Right forelimb (tissue), 1 donor: ENCODE results near the gene PSIP1.
"Not testable (repeated sequence)": the region's sequence is repeated elsewhere in the genome, so short reads cannot be mapped to it uniquely, and the experiment has no call there.

ENCODE experiments used
- DNase-seq: peaks from one replicate; pipeline ENCODE4 v3.0.0-alpha.2; 2018

The PSIP1 gene

GRCh38 chr9:15510789-15511575 lies at the start of gene PSIP1:
PSIP1 (minus strand) TSS chr9:15510970; CDS start chr9:15510188, 782 bp downstream.
- peak; percentile 95 for DNase-seq

GRCh38 chr9:15553528-15553898 lies 42.7 kb upstream of the PSIP1 start:
- no peak for DNase-seq

- DNase-seq = peak; percentile 96
These were observed 42.1 kb upstream of the PSIP1 start, which contains the start of gene CCDC171 for GRCh38 chr9:15552636-15553527. CCDC171 (plus strand) TSS chr9:15553043; CDS start chr9:15564089, 11,046 bp downstream.

- DNase-seq = no peak
These were observed 38.8 kb upstream of the PSIP1 start for GRCh38 chr9:15549611-15550010.

- DNase-seq = no peak
These were observed 32.5 kb upstream of the PSIP1 start for GRCh38 chr9:15543047-15543813.

GRCh38 chr9:15542624-15543023 lies 31.9 kb upstream of the PSIP1 start:
- no peak for DNase-seq

GRCh38 chr9:15541872-15542271 lies 31.1 kb upstream of the PSIP1 start:
- DNase-seq = no peak

- DNase-seq = no peak
These were observed 20.6 kb upstream of the PSIP1 start for GRCh38 chr9:15531380-15531779.

- no peak for DNase-seq
These were observed 19.0 kb upstream of the PSIP1 start for GRCh38 chr9:15529566-15530324.

GRCh38 chr9:15527035-15527434 lies 16.3 kb upstream of the PSIP1 start:
- not testable (repeated sequence) for DNase-seq

GRCh38 chr9:15525958-15526357 lies 15.2 kb upstream of the PSIP1 start:
- no peak for DNase-seq

- no peak for DNase-seq
These were observed 14.2 kb upstream of the PSIP1 start for GRCh38 chr9:15524845-15525455.

- DNase-seq = no peak
These were observed 11.5 kb upstream of the PSIP1 start for GRCh38 chr9:15522130-15522755.

GRCh38 chr9:15521254-15521653 lies 10.5 kb upstream of the PSIP1 start:
- no peak for DNase-seq

GRCh38 chr9:15519831-15520230 lies 9.1 kb upstream of the PSIP1 start:
- DNase-seq = no peak

- DNase-seq = no peak
These were observed 2.6 kb upstream of the PSIP1 start for GRCh38 chr9:15513335-15513734.

GRCh38 chr9:15512889-15513288 lies 2.1 kb upstream of the PSIP1 start:
- DNase-seq = no peak

GRCh38 chr9:15512204-15512603 lies 1.4 kb upstream of the PSIP1 start:
- DNase-seq = no peak

GRCh38 chr9:15509931-15510788 lies 610 bp downstream of the PSIP1 start:
- peak; percentile 65 for DNase-seq

- no peak for DNase-seq
These were observed 4.8 kb downstream of the PSIP1 start for GRCh38 chr9:15505921-15506320.
